ENCODE data around the gene LRRC3B.
A peak's percentile ranks its signal among the peaks of the same experiment; 100 is the strongest.

DNA sequence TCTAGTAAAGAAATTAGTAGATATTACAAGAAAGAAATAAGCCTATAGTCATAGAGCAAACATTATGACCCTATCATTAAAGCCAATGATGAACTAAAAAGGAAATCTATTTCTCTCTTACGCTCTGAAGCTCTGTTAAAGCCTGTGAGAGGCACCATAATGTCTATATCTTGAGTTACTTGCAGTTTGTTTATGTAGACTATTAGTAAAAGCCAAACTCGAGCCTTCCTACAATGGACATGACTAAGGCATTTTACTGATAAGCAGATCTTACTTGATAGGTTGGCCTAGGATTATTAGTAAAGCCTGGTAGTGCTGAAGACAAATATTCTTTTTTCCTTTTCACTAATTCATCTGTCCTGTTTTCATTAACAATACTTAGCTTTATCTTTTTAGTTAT is 32.7 kb downstream of the LRRC3B start:
- TF ChIP-seq SNAI2 (CRISPR knock-in tag; IDR thresholded peaks at IDR 0.05) (no peak), ZC3H10 (CRISPR knock-in tag; IDR thresholded peaks at IDR 0.05) (no peak), RARB (CRISPR knock-in tag; IDR thresholded peaks at IDR 0.05) (no peak), ESRRG (CRISPR knock-in tag; IDR thresholded peaks at IDR 0.05) (no peak), ISL1 (CRISPR knock-in tag; IDR thresholded peaks at IDR 0.05) (peak; percentile 49), ZFP3 (CRISPR knock-in tag; IDR thresholded peaks at IDR 0.05) (no peak), GLIS3 (CRISPR knock-in tag; IDR thresholded peaks at IDR 0.05) (no peak), ZFP30 (CRISPR knock-in tag; IDR thresholded peaks at IDR 0.05) (no peak), OSR1 (CRISPR knock-in tag; IDR thresholded peaks at IDR 0.05) (no peak), TSHZ2 (CRISPR knock-in tag; IDR thresholded peaks at IDR 0.05) (no peak)
- TF ChIP-seq, protein P1, sequence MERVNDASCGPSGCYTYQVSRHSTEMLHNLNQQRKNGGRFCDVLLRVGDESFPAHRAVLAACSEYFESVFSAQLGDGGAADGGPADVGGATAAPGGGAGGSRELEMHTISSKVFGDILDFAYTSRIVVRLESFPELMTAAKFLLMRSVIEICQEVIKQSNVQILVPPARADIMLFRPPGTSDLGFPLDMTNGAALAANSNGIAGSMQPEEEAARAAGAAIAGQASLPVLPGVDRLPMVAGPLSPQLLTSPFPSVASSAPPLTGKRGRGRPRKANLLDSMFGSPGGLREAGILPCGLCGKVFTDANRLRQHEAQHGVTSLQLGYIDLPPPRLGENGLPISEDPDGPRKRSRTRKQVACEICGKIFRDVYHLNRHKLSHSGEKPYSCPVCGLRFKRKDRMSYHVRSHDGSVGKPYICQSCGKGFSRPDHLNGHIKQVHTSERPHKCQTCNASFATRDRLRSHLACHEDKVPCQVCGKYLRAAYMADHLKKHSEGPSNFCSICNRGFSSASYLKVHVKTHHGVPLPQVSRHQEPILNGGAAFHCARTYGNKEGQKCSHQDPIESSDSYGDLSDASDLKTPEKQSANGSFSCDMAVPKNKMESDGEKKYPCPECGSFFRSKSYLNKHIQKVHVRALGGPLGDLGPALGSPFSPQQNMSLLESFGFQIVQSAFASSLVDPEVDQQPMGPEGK (CRISPR knock-in tag; IDR thresholded peaks at IDR 0.05; ENCODE audit: borderline replicate concordance), result no peak
- TF ChIP-seq, protein P2, sequence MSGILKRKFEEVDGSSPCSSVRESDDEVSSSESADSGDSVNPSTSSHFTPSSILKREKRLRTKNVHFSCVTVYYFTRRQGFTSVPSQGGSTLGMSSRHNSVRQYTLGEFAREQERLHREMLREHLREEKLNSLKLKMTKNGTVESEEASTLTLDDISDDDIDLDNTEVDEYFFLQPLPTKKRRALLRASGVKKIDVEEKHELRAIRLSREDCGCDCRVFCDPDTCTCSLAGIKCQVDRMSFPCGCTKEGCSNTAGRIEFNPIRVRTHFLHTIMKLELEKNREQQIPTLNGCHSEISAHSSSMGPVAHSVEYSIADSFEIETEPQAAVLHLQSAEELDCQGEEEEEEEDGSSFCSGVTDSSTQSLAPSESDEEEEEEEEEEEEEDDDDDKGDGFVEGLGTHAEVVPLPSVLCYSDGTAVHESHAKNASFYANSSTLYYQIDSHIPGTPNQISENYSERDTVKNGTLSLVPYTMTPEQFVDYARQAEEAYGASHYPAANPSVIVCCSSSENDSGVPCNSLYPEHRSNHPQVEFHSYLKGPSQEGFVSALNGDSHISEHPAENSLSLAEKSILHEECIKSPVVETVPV (CRISPR knock-in tag; IDR thresholded peaks at IDR 0.05), result no peak

Measured in SK-N-SH treated with all-trans-retinoic acid at 6 μM for 48 hours (cell line).